NCI-H187 (cell line): ENCODE measurements around the gene SIRPG.
"Not testable (repeated sequence)": the region's sequence is repeated elsewhere in the genome, so short reads cannot be mapped to it uniquely, and the experiment has no call there.

ENCODE experiments used
- DNase-seq, 2 experiments: peaks; one replicate each; lab custom pipeline; 2025; lab: John Stamatoyannopoulos, UW

SIRPG gene

DNA sequence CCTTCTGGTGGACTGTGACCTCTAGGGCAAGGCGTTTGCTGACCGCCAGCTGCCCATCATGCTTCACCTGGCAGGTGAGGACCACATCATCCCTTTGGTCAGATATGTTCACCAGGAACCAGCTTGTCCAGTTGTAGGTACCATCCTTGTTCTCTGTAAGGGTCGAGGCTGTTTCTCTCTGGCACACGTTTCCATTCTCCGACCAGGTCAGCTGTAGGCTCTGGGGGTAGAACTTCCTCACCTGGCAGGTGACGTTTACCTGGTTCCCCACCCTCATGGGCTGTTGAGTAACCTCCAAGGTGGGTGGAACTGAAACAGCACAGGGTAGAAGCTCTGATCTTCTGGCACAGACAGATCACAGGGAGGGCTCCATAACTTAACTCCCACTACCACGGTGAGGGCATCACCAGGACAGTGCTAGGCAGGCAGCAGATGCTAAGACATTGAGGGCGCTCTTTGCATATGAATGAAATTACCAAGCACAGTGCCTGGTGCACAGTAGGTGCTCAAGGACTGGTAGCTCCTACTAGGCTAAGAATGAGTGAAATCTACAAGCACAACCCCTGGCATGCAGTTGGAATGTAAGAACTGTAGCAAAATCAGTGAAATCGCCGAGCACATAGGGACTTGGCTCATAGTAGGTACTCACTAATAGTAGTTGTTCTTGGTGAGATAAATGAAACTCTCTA is 22.1 kb downstream of the SIRPG start:
- no peak for DNase-seq

DNA sequence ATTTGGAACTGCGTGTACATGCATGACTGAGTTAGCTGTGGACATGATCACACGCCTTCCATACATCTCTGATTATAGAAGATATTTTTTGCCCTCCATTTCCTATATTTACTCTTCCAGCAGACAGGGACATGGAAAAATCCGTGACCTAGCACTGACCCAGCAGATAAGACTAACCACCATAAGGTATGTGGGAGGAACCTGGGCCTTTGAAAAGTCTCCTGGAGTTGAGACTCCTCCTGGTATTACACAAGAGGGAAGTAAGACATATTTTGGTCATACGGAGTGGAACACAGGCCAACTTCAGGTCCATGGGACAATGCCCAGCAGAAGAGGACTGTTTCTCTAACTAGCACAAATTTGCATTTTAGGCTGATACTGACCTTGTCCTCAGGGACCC is 24.0 kb downstream of the SIRPG start:
- no peak for DNase-seq

DNA sequence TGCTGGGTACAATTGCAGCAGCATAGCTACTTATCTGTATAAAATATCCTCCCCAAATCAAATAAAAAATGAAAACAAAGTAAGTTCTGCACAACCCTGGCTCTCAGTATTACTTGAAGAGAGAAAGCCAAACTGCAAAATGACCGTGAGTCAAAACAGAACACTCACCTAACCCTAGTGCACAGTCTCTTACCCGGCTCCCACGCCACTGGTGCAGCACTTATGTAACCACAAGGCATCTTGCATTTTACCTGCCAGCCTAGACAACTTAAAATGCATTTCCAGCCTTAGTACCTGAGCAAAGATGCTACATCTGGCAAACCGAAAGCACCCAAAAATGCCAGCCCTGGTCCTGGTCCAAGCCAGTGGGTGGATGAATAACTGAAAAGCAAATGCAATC is 25.4 kb downstream of the SIRPG start:
- no peak for DNase-seq

DNA sequence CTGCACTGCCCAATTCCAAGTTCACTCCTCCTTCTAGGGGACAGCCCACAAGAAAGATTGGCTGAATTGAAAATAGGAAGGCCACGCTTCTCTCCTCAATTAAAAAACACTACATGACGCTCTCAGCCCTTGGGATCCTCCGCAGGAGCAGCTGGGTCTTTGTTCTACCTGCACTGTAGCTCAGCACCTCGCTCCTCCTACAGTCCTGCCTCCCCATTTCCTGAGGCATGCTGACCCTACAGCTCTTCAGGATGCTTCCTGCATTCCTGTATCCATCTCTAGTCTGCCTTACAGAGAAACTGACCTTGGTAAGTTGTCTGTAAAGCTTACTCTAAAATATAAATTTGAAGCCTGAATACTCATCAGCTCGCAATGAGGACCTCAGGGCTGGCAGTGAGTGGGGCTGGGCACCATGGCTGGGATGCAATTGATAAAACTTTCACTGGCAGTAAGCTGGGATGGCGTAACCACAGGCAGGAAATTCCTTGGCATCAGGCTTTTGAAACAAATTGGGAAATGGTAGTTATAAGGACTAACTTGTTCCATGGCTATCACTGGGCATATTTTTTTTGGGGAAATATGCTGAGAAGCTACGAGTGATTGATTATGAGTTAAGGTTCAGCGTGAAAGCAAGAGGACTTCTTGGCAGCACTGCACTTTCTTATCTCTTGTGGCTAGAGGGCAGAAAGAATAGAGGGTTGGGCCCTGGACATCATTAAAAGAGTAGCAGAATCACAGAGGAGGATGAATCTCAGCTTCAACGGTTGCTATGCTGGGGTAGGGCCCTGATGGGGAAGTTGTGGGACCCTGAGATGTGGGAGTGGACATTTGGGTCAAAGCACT is 26.0 kb downstream of the SIRPG start:
- no peak for DNase-seq

DNA sequence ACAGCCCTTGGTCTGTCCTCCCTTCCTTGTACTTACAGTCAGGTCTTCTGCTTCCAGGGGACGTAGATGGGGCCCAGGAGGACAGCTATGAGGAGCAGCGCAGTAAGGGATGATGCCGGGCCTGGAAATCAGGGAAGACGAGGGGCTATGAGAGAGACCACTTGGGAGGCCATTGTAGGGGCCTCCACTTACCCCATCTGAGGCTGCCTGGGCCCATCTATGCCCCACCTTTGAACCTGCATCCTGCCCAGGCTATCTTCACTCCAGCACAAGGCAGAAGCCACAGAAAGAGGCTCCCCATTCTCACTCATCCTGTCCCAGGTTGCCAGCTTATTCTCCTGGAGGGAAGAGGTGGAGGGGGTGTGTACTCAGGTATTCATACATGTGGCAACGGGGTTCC is 27.4 kb downstream of the SIRPG start:
- DNase-seq, result no peak

DNA sequence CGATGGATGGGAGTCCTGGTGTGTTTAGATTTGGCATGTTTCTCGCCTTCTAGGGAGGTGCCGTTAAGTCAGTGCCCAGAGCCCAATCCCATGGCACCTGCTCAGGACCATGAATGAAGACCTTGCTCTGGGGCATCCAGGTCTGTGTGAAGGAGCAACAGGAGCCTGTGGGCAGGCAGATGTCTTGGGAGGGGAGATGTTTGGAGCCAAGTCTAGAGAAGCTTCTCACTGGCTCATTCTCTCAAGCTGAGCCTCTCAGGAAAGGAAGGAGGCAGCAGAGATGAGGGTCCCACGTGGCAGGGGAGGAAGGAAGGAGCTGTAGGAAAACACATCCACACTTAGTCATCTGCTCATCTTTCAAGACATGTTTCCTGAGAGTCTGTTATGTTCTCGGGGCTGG is 28.3 kb downstream of the SIRPG start:
- no peak for DNase-seq

DNA sequence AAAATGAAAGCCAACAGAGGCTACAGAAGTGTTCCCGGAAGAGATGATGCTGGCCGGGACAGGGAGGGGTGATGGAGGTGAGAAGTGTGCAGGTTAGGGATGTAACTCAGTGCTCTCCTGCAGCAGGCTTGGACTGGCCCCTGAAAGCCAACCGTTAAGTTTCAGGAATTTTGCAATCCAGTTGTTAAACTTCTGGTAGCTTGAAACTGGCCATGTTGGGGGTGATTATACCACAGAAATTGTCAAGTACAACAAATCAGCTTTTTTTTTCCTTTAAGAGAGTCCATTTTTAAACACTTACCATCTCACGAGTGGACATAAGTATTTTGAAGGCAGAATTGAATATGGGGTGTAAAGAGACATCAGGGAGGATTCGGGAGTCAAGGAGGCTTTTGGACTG is 29.0 kb downstream of the SIRPG start:
- DNase-seq, result no peak

DNA sequence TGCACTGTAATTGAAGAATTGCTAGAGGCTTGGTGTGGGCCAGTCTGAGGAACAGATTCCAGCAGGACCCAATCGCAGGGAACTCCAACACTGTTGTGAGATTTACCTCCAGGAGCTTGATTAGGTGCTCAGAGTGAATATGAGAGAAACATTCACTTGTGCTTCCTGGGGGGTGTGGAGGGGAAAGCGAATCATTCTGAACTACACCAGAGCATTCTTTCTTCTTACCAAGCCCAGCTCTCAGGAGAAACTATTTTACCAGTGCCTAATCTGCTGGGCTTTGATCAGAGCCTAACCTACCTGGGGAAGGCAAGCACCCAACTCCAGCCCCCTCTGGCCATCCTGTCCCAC is 30.4 kb downstream of the SIRPG start:
- no peak for DNase-seq

DNA sequence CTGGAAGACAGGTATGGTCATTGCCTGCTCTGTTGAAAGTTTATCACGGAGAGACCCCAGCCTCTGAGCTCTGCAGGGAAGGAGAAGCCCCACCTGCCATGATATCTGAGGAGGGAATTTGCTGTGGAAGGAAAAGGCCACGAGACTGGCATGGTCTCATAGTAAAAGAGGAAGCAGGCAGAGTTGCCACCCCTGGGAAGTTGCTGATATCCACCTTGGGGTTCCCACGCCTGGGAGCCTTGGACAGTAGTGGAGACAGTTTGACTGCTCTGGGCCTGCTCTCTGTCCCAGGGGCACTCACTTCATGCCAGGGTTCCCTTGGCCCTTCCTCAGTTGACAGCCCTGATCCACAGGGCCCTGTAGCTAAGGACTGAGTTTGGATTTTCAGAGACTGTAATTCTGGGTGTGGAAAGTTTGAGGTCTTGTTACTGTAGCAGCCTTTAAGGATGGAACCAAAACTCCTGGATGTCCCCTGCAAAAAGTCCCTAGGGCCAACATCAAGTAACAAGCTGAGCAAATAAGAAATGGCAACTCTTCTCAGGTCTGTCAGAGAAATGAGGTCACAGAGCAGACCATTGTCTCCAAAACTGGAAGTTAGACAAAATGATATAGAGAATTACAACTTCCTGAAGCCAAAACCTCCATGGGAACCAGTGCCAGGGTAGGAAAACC is 30.9 kb downstream of the SIRPG start:
- DNase-seq, result no peak

DNA sequence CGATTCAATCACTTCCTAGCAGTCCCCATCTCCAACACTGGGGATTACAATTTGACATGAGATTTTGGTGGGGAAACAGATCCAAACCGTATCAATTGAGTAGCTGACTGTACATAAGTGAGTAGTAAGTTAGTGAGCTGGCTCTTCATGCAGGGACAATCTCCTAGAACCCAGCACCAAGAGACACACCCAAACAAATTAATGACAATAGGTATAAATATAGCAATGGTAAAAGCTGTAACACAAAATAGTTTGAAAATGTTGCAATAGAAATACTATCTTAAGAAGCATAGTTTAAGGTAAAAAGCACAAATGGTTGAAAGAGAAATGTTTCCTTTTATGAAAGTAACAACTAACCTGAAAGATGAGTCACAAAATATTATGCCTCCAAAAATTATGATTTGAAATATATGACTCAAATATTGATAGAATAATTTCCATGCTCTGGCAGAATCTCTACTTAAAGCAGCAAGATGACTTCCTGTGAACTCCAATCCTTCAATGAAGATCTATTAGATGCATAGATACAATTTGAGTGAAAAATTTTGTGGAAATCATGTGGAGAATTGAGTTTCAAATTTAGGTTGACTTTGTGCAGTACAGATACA is 32.4 kb downstream of the SIRPG start:
- no peak for DNase-seq

DNA sequence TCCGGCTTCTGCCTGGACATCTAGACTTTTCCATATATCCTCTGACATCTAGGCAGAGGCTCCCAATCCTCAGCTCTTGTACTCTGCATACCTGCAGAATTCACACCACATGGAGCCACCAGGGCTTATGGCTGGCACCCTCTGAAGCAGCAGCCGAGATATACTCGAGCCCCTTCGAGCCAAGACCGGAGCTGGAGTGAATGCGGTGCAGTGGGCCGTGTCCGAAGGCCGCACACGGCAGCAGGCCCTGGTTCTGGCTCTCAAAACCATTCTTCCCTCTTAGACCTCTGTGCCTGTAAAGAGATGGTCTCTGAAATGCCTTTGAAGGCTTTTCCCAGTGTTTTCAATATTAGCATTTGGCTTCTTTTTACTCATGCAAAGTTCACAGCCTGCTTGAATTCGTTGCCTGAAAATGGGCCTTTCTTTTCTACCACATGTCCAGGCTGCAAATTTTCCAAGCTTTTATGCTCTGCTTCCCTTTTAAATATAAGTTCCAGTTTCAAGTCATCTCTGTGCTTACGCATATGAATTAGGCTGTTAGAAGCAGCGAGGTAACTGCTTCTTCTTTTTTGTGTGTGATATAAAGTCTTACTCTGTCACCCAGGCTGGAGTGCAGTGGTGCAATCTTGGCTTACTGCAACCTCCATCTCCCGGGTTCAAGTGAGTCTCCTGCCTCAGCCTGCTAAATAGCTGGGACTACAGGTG is 33.9 kb downstream of the SIRPG start:
- DNase-seq, result no peak

DNA sequence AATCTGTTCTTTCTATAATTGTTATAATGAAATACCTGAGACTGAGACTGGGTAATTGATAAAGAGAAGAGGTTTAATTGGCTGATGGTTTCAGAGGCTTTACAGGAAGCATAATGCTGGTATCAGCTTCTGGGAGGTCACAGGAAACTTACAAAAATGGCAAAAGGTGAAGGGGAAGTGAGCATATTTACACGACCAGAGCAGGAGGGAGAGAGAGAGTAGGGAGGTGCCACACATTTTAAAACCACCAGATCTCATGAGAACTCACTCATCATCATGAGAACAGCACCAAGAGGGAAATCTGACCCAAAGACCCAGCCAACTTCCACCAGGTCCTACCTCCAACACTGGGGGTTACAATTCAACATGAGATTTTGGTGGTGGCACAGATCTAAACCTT is 35.1 kb downstream of the SIRPG start:
- no peak for DNase-seq

DNA sequence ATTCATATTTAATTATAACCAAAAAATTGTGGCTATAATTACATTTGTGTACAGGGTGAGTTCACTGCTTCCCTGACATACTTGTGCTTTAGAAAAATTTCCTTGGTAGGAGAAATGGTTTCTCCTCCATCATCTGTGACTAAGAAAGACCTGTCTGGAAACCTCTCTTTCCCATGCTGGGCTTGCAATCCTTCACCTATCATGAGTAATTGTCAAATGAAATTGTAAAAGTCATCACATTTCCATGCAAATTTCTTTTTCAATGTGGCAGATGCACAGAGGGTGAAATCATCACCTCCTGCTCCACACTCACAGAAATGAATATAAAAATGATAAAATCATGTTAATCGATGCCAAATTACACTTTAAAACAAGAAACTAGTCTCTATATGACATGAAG is 36.3 kb downstream of the SIRPG start:
- DNase-seq, result no peak

DNA sequence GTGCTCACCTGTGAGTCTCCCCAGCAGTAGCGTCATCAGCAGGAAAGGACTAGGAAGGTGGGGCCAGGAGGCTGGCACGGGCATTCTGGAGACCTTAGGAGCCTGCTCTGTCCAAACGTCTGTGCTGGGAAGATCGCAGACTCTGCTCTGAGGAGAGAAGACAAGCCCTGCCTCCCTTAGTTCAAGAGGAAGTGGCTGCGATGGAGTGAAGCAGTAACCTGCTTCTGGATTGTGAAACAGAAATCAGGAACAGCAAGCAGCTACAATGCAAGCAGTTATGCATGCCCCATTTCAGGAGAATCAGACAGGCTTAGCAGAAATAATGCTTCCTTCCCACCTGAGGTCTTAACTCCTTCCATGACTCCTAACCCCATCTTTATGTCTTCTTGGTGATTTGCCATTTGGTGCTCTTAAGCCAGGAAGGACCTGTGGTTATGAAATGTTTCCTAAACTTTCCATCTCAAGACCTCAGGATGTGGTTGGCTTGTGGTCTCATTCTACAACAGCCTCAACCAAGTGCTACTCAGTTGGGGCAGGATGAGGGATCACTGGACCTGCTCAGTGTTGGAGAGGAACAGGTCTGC is 37.6 kb downstream of the SIRPG start, which contains the start of gene SIRPB1:
Gene SIRPB1 (minus strand): TSS at position 149 of the 584 bp plus-strand sequence. CDS start 65 bp downstream, at position 84.
- no peak for DNase-seq

DNA sequence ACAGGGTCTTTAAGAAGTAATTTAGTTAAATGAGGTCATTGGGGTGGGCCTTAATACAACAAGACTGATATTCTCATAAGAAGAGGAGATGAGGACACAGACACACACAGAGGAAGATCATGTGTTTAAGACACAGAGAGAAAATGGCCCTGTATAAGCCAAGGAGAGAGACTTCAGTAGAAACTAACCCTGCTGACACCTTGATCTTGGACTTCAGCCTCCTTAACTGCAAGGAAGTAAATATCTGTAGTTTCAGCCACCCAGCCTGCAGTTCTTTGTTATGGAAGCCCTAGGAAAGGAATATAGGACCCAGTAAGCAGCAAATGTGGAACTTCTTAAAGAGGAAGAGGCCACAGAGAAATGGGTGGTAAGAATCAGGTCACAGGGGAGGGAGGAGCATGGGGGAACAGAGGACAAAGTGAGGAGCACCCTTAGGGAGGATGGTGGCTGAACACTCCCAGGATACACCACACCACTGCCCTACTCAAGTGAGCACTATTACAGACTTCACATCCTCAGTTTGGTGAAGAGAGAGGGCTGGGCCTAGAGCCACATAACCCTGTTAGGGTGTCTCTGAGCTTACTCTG is 38.5 kb downstream of the SIRPG start:
- no peak for DNase-seq

DNA sequence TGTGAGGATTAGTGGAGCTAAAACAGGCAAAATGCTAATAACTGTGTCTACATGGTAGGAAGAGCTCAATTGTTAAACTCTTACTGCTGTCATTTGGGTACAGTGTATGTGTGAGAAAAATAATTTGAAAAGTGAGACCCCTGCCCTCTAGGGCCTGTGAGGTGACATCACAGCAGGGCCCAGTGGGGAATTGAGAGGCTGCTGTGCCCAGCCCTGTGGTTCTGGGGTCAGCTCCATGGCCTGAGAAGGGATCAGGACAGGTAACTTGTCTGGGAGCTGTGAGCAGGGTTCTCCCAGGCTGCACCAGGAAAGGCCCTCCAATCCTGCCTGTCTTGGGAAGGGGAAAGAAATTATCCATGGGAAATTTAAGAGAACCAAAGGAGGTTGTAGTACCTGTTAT is 39.1 kb downstream of the SIRPG start:
- no peak for DNase-seq

DNA sequence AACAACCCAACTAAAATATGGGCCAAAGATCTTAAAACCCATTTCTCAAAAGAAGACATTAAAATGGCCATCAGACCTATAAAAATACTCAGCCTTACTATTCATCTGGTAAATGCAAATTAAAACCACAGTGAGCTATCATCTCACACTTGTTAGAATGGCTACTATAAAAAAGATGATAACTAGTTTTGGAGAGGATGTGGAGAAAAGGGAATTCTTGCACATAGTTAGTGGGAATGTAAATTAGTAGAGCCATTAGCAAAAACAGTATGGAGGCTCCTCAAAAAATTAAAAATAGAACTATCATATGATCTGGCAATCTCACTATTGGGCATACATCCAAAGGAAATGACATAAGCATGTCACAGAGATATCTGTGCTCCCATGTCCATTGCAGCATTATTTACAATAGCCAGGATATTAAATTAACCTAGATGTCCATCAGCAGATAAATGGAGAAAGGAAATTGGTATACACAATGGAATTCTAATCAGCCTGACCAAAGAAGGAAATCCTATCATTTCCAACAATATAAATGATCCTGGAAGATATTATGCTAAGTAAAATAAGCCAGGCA is 40.6 kb downstream of the SIRPG start:
- no peak for DNase-seq

DNA sequence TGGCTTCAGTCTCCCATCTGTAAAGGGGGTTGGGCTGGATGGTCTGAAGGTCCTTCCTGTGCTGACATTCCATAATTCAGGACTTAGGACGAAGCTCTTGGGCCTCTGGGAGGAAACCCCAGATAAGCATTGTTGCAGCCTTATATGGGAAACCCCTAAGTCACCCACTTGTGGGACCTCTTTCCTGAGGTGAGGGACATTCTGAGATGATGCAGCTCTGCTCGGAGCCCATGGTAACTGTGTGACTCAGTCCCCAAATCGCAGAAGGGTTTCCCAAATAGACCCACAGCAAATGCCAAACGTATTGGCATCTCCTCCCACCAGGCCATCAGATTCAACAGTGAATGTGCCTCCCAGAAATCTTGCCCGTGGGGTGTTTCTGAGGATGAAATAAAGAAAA is 47.2 kb downstream of the SIRPG start:
- DNase-seq, result not testable (repeated sequence)

DNA sequence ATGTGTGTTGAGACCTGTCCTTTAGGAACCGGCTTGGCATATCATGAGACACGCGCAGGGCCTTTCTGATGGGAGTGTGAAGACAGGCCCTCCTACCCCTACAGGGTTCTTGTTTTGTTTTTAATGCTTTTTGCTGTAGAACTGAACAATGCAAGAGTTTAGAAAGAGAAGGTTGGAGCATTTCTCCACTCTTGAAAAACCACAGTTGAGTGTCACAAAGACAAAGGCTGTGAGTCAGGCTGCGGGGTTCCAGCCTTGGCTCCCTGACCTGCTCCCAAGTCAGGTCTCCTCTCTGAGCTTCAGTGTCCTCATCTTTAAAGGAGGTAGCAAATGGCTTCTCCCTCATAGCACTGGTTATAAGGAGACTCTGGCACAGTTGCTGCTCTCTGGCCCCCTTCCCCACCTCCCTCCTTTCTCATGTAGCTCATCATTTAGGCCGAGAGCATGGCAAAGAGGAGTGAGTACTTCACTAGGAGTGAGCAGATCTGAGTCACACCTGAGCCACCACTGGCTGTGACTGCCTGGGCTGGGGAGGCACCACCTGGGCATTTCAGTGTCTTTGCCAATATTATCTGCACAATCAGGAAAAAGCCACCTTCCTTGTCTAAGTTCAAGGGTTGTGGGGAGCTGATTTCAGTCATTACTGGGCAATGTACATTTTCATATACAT is 48.8 kb downstream of the SIRPG start:
- not testable (repeated sequence) for DNase-seq

DNA sequence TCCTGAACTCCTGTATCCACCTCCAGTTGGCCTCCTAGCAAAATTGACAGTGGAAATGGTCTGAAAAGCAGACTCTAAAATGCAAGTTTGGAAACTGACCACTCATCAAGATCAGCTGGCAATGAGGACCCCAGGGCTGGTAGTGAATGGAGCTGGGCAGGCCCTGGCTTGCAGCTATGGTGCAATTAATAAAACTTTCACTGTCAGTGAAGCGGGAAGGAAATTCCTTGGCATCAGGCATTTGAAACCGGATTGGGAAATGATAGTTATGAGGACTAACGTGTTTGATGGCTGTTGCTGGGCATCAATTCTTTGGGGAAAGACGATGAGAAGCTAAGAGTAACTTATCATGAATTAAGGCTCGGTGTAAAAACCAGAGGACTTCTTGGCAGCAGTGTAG is 56.8 kb downstream of the SIRPG start:
- DNase-seq, result no peak
